ENCODE data around the gene BSPRY.

DNA sequence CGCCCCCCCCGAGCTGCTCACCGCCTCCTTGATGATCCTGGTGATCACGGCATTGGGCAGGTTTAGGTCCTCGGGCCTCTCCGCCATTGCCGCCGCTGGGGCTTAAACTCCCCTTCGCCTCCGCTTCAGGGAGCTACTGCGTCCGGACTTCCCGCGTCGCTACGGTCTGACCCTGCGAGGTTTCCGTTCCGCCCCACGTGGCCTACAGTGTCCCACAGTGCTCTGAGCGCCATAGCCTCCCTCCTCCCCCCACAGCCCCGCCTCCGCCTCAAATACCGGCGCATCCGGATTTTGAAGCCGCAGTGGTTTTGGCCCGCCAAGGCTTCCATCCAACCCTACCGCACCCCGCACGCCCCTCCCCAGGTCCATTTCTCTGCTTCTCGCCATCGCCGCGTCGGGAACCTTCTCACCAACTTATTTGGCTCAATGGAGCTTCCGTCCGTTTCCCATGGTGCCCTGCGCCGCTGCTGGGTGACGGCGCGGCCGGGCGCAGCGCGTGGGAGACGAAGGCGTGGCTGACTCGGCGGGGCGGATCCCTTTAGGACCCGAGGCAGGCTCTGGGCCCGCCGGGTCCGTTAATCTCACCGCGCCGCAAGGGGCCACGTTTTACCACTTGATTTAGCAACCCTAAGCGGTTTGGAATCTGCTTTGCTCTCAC lies 61.0 kb downstream of the BSPRY start, which contains the start of the genes C9orf43 and POLE3:
- TF ChIP-seq, protein P1, sequence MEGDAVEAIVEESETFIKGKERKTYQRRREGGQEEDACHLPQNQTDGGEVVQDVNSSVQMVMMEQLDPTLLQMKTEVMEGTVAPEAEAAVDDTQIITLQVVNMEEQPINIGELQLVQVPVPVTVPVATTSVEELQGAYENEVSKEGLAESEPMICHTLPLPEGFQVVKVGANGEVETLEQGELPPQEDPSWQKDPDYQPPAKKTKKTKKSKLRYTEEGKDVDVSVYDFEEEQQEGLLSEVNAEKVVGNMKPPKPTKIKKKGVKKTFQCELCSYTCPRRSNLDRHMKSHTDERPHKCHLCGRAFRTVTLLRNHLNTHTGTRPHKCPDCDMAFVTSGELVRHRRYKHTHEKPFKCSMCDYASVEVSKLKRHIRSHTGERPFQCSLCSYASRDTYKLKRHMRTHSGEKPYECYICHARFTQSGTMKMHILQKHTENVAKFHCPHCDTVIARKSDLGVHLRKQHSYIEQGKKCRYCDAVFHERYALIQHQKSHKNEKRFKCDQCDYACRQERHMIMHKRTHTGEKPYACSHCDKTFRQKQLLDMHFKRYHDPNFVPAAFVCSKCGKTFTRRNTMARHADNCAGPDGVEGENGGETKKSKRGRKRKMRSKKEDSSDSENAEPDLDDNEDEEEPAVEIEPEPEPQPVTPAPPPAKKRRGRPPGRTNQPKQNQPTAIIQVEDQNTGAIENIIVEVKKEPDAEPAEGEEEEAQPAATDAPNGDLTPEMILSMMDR (IDR thresholded peaks at IDR 0.05; ENCODE audit: poor library complexity), result no peak
- TF ChIP-seq EZH2 (IDR thresholded peaks at IDR 0.05; ENCODE audit: borderline replicate concordance), result no peak
